NCI-H524 treated with DMSO at 0.1 percent for 48 hours (cell line): ENCODE measurements around the gene PEAK3.

Experiments used
- DNase-seq: peaks from one replicate; lab custom pipeline; 2025; lab: John Stamatoyannopoulos, UW

The PEAK3 gene, protein sequence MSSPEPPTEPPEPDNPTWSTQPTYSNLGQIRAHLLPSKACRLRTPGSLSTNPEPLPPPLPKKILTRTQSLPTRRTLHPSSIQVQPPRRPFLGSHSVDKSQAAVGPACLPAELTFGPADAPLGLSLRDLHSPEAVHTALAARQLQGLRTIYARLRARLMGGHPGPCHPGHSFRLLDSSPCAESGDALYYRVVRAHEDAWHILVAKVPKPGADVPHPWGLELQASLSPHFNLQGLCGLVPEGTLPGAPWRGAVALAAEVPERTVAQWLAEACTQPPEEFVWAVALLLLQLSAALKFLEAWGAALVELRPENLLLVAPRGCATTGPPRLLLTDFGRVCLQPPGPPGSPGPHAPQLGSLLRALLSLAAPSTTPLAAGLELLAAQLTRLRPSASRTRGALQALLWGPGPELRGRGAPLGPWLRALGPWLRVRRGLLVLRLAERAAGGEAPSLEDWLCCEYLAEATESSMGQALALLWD

DNA sequence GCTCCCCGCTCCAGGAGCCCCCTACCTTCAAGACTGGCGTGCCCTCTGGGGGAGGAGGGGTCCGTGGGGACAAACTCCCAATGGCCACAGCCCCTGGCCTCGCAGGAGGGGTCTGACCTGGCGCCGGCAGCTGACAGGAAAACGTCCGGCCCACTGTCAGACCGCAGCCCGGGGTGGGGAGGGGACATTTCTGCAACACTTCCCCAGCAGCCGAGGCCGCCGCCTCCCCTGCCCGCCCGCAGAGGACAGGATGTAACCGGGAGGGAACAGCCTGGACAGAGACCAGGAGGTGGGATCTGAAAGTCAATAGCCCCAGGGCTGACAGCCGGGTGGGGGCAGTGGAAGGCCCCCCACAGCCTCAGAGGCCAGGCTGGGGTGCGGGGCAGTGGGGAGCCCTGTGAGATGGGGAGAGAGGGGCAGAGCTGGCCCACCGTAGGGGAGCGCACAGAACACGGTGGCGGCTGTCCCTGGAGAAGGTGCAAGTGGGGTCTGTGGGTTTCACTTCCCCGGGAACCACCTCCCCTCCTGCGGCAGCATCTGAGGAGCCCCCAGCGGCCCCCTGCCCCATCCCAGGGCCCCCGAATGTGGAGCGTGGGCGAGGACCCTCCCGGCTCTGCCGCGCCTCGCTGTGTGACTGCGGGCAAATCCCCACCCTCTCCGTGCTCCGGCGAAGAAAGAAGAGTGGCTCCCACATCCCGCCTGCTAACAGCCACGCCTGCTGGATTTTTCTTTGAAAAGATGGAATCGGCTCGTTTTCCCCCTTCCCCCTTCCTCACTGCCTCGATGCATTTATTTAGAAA is at the start of gene PEAK3:
Gene PEAK3 (minus strand): TSS at position 114 of the 800 bp plus-strand sequence. CDS start 1,244 bp downstream, outside the sequence.
- no peak for DNase-seq

DNA sequence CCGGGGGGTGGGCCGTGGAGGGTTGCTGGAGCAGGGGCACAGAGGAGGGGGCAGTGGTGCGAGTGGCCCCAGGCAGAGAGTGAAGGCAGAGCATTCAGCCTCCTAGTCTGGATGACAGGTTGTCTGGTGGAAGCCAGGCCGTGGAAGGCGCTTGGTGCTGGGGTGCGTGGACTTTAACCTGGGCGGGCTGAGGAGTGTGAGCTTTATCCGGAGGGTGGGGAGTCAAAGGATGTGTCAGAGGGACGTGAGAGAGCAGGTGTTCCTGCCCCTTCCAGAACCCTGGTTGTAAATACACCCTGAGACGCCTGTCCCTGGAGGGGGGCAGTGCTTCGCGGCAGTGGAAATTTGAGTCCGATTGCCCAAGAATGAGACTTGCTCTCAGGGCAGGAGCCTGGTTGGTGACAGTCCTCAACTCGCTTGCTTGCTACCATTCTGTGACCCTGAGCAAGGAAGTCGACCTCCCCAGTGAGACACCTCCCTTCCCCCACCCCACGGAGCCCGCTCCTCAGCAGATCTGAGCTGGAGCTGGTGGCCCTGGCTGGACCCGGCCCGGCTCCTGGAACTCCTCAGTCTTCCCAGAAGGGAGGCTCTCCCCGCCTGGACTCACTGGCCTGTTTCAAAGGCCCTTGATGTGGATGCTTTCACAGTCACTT is 48.8 kb upstream of the PEAK3 start:
- DNase-seq: no peak

DNA sequence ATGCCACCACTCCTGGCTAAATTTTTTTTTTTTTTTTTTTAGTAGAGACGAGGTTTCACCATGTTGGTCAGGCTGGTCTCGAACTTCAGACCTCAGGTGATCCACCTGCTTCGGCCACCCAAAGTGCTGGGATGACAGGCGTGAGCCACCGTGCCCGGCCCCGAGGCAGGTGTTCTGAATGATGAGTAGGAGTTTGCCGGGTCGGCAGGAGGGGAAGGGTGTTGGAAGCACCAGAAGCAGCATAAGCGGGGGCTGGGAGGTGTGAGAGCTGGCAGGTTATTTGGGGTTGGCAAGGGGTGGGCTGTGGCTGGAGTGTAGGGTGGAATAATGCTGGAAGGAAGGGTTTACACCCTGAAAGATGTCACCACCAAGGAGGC is 48.3 kb upstream of the PEAK3 start:
- DNase-seq: no peak

DNA sequence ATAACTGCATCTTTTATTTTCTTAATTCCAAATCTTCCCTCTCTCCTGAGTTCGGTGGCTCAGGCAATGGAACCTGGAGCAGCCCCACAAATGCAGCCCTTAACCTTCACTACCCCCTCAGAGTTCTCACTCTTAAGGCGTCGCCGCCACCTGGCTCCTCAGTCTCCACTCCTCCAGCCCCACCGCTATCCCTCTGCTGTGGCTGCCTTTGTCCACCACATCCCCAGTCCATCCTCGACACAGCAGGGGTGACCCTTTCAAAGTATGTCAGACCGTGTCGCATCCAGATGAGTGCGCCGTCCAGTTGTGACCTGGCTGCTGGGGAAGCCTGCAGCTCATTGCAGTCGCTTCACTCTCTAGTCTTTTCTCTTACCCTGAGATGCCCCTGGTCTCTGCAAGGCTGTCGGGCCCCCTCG is 47.5 kb upstream of the PEAK3 start:
- no peak for DNase-seq

DNA sequence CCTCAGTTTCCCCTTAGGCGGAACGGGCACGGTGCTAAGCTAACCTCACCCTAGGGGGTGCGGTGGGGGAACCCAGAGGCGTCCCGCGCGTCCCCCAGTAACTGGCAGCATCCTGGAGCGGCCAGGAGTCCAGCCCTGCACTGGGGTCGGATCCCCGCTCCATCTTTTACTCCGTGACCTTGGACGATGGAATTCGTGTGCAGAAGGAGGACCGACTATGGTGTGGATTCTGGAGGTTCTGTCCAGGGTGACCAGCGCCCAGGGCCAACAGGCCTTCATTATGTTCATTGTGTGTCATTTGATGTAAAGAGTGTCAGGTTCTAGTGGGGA is 47.1 kb upstream of the PEAK3 start:
- DNase-seq: no peak

DNA sequence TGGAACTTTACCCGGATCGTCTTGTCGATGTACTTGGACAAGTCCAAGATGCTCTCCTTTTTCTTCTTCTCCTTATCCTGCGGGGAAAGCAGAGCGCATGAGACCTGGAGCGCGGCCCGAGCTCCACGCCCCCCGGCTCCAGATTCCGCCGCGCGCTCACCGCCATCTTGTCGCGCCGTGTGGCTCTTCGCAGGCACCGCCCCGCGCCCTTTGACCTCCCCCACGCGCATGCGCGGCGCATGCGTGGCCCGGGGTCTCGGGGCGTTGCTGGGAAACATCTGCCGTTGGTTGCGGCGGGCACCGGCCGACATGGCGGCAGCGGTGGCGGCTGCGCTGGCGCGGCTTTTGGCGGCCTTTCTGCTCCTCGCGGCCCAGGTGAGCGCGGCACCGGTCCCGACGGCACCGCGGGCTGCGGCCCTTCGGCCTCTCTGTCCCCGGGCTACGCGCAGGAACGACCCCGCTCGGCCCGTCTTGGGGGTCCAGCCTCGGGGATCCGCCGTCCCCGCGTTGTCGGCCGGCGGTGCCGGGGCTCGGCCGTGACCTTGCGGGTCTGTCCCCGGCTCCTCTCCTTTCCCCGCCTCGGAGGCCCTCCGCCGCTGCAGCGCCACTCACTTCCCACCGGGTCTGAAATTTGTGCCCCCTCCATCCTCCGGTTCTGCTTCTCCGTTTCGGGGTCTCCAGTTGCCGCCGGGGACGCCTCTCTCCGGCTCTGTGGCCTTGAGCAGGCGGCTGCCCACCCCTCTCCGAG is 46.6 kb upstream of the PEAK3 start, which contains the start of the genes LSM7 and SPPL2B:
Gene LSM7 (minus strand): TSS at position 186 of the 748 bp plus-strand sequence. CDS start 20 bp downstream, at position 166.
Gene SPPL2B (plus strand): TSS at position 284 of the 748 bp plus-strand sequence. CDS start 26 bp downstream, at position 310.
- DNase-seq: no peak

DNA sequence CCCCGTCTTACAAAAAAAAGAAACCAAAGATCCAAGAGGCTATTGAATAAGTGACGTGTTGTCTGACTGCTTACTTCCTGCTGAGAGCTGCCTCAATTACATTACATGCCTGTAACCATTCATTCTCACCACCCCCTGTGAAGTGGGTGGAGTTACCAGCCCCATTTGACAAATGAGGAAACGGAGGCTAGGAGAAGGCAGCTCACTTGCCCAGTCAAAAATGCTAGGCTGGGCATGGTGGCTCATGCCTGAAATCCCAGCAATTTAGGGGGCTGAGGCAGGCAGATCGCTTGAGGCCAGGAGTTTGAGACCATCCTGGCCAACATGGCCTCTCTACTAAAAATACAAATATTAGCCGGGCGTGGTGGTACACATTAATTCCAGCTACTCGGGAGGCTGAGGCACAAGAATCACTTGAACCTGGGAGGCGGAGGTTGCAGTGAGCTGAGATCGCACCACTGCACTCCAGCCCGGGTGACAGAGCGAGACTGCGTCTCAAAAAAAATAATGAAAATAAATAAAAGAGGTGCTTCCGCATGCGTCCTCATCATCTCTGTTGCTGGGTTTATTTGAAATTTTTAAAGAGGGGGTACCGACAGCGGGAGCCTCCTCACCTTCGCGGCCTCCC is 45.9 kb upstream of the PEAK3 start:
- no peak for DNase-seq

DNA sequence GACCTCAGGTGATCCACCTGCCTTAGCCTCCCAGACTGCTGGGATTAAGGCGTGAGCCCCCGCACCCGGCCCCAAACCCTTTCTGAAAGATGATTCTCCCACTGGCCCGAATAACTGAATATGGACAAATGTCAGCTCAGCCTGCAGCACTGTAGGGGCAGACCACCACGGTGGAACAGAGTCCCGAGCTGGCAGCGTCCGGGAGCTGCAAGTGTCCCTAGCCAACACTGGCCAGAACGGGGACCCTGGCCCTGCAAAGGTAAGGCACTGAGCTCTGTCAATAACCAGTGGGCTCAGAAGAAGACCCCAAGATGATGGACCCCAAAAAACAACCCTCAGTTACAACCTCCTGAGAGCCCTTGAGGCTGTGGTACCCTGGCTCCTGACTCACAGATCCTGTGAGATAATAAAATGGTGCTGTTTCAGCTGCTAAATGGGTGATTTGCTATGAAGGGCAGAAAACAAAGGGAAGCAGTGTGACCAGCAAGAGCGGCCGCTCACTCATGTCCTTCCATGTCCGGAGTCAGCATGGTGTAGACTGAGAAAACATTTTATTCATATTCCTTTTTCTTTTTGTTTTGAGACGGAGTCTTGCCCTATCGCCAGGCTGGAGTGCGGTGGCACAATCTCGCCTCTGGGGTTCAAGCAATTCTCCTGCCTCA is 44.9 kb upstream of the PEAK3 start:
- DNase-seq: no peak

DNA sequence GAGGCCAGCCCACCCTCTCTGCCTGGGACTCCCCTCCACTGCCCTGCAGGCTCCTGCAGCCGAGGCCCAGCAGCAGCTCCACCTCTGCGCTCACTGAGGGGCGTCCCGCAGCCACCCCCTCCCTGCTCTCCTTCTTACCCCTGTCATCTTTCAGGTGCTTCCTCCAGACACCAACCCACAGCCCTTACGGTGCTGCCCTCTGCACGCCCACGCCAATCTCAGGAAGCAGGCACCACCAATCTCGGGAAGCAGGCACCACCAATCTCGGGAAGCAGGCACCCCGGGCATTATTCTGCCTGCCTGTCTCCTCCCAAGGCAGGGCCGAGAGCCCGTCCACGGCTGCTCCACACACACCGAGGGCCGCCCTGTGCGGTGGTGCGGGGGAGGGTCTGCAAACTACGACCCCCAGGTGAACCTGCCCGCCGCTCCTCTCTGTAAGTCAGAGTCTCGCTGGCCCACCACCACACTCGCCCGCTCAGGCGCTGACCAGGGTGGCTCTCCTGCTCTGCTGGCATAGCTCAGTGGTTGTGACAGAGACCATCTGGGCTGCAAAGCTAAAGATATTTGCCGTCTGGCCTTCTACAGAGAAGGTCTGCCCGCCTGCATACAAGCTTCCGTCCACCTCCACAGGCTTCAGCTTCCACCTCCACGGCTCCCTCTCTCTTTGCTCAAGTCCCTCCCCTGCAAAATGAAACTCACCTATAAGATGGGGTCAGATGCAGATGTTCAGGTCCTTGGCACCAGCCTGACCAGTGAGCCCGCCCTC is 43.5 kb upstream of the PEAK3 start:
- no peak for DNase-seq

DNA sequence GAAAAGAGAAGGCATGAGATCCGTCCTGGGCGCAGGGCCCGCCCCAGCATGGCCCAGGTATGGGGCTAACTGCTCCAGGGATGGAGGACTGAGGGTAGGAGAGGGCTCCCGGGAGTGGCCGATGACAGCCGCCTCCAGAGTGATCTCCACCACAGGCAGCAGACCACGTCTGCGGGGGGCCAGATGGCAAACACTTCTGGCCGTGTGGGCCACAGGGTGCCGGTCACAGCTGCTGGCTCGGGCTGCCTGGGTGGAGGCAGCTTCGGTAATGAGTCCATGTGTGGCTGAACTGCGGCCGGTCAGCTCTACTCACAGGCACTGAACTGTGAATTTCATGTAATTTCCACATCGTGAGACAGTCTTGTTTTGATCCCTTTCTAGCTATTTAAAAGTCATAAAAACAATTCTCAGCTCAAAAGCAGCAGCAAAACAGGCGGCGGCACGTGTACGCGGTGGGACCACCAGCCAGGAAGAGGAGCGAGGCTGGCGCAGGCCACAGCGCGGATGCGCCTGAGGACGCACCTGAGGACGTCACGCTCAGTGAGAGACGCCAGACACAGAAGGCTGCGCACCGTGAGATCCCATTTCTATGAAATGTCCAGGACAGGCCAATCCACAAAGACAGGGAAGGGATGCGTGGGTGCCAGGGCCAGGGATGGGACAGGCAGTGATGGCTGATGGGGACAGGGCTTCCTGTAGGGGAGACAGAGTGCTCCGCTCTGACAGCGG is 42.4 kb upstream of the PEAK3 start:
- no peak for DNase-seq

DNA sequence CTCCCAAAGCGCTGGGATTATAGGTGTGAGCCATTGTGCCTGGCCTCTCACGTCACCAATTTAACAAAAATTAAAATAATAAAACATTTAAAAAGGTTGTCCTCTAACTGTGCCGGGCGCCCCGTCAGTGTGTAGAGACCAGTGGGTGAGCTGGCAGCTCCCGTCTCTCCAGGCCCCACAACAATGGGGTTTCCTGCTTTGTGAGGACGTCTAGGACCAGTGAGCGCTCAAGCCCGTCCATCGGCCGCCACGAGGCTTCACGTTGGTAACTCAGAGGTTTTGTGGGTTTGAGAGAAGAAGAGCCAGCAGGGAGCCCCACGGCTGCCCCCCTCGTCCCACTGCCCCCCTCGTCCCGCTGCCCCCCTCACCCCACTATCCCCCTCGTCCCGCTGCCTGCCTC is 41.7 kb upstream of the PEAK3 start:
- no peak for DNase-seq

DNA sequence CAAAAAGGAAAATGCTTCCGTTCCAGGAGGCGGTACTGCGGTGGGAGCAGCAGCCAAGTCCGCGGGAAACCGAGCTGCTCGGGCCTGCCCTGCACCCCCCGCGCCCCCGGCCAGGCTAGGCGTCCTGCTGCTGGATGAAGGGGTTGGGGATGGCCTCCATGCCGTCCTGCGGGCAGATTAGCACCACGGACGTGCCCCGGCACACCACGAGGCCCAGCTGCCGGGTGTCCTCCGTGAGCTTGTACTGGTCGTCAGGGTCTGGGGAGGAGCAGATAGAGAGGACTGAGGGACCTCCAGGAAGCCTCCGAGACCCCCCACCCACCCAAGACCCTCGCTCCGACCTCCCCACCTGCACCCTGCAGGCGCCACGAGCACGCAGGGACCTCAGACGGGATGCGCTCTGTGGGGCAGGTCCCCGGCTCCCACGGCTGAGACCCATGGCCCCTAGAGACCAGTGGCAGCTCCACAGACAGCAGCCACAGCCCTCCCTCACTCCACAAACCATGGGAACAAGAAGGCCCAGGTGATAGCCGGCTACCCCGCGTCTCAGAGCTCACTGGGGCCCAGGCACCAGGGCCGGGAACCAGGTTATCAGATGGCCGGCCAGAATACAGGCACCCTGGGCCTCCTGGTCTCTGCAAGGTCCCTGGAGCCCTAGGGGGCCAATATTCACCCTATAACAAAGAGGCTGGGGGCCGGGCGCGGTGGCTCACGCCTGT is 39.7 kb upstream of the PEAK3 start:
- no peak for DNase-seq

DNA sequence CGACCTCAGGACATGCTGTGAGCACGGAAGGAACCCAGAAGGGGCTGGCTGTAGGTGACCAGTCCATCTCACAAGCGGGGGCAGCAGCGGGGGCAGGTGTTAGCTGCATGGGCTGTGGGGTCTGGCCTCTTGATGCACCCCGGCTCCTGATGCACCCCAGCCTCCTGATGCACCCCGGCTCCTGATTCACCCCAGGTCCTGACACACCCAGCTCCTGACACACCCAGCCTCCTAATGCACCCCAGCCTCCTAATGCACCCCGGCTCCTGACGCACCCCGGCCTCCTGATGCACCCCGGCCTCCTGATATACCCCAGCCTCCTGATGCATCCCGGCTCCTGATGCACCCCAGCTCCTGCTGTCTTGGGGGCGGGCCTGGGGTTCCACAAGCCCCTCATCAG is 39.0 kb upstream of the PEAK3 start:
- DNase-seq: no peak

DNA sequence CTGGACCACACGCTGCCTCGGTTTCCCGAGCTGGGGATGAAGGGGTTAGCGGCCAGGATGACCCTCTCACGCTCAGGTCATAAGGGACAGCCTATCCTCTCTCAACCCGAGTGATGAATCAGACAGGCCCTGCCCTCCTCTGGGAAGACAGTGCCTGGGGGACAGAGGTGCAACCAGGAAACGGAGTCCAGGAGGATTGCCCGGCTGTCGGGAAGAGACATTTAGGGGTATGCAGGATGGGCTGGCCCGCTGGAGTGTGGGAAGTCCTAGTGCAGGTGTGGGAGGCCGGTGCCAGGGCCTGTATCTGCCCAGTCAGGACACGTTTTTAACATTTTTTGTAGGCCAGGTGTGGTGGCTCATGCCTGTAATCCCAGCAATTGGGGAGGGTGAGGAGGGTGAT is 38.1 kb upstream of the PEAK3 start:
- no peak for DNase-seq

DNA sequence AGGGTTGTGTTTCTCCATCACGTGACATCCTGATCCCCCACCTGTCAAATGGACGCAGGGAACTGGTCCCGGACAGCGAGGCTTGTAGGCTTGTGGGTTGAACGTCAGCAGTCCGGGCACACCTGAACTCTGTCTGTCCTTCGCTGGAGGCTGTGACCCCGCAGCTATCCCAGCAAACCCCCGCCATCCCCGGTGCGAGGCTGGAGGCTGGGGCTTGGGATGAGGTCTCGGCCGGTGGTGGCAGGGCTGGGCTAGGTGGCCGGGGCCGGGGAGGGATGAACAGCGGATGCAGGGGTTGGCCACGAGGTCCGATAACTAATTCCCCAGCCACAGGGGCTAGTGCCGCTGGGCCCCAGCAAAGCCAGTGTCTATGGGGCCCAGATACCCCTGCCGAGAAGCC is 37.6 kb upstream of the PEAK3 start:
- no peak for DNase-seq

DNA sequence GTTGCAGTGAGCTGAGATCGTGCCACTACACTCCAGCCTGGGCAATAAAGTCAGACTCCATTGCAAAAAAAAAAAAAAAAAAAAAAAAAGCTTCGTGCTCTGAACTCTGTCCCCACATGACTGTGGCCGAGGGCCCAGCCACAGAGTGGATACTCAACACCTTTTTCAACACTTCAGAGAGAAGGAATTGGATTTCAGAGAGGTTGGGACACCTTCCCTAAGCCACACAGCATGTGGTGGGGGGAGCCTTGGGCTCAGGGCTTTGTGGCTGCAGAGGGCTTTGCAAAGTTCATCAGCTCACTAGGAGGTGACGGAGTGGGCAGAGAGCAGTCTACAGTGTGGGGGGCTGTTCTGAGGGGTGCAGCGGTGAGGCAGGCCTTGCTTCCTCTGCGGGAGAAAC is 36.9 kb upstream of the PEAK3 start:
- DNase-seq: no peak

DNA sequence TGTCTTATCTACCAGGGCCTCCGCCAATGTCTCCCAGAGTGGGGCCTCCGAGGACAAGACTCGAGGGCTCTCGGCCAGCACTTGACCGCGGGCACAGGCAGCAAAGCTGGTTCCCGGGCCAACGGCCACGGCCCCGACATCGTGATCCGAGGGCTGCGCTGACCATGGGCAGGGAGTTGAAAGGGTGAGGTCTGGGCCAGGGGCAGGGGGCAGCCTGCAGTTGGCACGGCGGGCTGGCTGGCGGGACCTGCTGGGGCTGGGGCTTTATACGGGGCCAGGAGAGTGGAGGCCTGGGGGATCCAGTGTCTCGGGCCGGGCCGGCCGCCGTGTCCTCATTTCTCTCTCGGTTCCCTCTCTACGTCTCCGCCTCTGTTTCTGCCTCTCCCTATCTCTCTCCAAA is 35.8 kb upstream of the PEAK3 start:
- DNase-seq: no peak

DNA sequence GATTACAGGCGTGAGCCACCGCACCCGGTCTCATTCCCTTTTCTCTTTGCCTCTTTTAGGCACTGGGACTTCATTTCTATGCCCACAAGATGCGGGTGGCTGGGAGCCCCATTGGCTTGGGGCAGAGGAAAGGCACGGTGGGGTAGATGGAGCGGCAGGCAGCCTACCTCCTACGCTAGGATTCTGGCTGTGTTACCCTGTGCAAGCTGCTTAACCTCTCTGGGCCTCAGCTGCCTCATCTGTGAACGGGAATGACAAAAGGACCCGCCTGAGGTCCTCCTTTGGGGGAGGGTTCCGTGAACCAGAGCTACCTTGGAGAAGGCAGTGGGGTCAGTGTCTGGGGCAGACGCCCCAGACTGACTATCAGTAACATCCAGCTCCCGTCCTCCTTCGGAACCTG is 35.3 kb upstream of the PEAK3 start:
- DNase-seq: no peak
